Right forelimb (tissue), 1 donor: Measurements from ENCODE around the gene GPR18.

ENCODE experiments used
- DNase-seq: peaks from one replicate; pipeline ENCODE4 v3.0.0-alpha.2; 2018

The GPR18 gene

GRCh38 chr13:99258210-99258860 lies at the start of gene GPR18:
TSS of gene GPR18 (minus strand) at chr13:99258379. CDS start at chr13:99255872, 2,507 bp downstream.
- DNase-seq: no peak

GRCh38 chr13:99307648-99308339 lies 49.6 kb upstream of the GPR18 start:
- no peak for DNase-seq

GRCh38 chr13:99307247-99307646 lies 49.1 kb upstream of the GPR18 start, which contains the start of gene GPR183:
TSS of gene GPR183 (minus strand) at chr13:99307399. CDS start at chr13:99296145, 11,254 bp downstream.
- DNase-seq: no peak

GRCh38 chr13:99305566-99305965 lies 47.4 kb upstream of the GPR18 start:
- no peak for DNase-seq

- no peak for DNase-seq
Observed at GRCh38 chr13:99305158-99305557, 47.0 kb upstream of the GPR18 start.

GRCh38 chr13:99304541-99304940 lies 46.4 kb upstream of the GPR18 start:
- no peak for DNase-seq

GRCh38 chr13:99303863-99304521 lies 45.8 kb upstream of the GPR18 start:
- no peak for DNase-seq

GRCh38 chr13:99302637-99303505 lies 44.7 kb upstream of the GPR18 start:
- no peak for DNase-seq

GRCh38 chr13:99301913-99302636 lies 43.9 kb upstream of the GPR18 start:
- no peak for DNase-seq

GRCh38 chr13:99301056-99301838 lies 43.1 kb upstream of the GPR18 start:
- DNase-seq: no peak

- no peak for DNase-seq
Observed at GRCh38 chr13:99299920-99300341, 41.8 kb upstream of the GPR18 start.

GRCh38 chr13:99299256-99299919 lies 41.2 kb upstream of the GPR18 start:
- no peak for DNase-seq

GRCh38 chr13:99298056-99298455 lies 39.9 kb upstream of the GPR18 start:
- DNase-seq: no peak

GRCh38 chr13:99297331-99297730 lies 39.2 kb upstream of the GPR18 start:
- DNase-seq: no peak

- no peak for DNase-seq
Observed at GRCh38 chr13:99296398-99296797, 38.2 kb upstream of the GPR18 start.

- no peak for DNase-seq
Observed at GRCh38 chr13:99295488-99296252, 37.5 kb upstream of the GPR18 start.

- DNase-seq: no peak
Observed at GRCh38 chr13:99294958-99295357, 36.8 kb upstream of the GPR18 start.

- DNase-seq: no peak
Observed at GRCh38 chr13:99294198-99294597, 36.0 kb upstream of the GPR18 start.

GRCh38 chr13:99293178-99293577 lies 35.0 kb upstream of the GPR18 start:
- no peak for DNase-seq

- DNase-seq: no peak
Observed at GRCh38 chr13:99290894-99291293, 32.7 kb upstream of the GPR18 start.
